ENCODE measurements around the gene RTN4.

Gene RTN4

DNA sequence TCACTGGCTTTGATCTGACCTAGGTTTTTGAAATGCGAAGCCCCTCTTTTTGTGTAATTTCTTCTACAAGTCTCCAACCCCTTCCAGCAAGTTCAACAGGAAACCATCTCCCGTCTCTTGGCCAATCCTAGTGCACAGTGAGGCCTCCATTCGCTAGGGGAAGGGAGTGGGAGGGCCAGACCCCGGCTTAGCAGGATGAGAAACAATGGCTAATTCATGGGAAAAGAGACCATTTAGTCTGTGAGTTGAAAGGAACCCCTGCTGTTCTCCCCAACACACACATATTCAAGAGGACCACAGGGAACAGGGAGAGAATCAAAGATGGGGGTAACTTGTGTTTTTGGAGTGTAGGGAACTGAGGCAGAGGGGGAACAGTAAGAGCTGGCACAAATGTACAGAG is 83.0 kb downstream of the RTN4 start:
- no peak for DNase-seq

DNA sequence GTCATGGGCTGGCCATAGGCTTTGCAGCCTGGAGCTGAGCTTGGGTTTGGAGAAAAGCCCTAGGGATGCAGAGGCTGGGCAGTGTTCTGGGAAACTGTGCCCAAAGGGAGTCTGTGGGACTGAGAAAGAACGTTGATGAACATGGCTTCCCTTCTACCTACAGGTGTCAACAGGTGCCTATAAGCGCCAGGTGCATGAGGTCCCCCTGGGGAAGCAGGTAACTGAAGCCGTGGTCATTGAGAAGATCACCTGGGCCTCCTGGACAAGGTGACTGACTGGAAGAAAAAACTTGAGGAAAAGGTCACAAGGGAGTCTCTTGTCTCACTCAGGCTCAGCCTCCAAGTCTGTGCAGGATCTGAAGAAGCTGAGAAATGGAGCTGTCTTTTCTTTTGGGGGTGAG is 83.4 kb downstream of the RTN4 start:
- no peak for DNase-seq

DNA sequence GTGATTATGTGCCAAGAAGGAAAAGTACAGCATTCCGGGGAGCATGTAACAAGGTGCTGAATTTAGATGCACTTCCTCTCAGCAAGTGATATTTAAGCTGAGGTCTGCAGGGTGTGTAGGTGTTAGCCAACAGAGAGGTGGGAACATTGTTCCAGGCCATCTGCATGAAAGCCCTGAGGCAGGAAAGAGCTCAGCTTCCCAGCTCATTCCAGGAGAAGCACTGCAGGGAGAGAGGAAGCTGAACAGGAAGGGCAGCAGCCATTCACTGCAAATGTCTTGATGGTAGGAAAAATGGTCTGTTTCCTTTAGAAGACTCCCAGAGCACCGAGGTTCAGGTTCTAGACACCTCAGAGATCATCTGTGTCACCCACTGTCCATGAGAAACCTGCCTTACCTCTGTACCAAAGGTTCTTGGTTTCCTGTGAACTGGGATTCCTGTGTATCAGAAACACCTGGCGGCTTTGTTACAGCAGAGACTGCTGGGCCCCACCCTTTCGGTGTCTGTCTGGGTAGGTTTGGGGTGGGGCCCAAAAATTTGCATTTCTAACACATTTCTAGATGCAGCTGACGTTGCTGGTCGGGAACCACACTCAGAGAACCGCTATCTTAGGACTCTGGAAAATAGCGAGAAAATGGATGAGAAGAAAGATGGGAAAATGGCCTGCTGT is 84.0 kb downstream of the RTN4 start:
- no peak for DNase-seq

DNA sequence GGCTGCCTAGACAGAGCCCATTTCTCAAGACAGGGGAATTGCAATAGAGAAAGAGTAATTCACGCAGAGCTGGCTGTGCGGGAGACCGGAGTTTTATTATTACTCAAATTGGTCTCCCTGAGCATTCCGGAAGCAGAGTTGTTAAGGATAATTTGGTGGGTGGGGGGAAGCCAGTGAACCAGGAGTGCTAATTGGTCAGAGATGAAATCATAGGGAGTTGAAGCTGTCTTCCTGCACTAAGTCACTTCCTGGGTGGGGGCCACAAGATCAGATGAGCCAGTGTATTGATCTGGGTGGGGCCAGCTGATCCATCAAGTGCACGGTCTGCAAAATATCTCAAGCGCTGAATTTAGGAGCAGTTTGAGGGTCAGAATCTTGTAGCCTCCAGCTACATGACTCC is 84.8 kb downstream of the RTN4 start:
- DNase-seq = no peak

DNA sequence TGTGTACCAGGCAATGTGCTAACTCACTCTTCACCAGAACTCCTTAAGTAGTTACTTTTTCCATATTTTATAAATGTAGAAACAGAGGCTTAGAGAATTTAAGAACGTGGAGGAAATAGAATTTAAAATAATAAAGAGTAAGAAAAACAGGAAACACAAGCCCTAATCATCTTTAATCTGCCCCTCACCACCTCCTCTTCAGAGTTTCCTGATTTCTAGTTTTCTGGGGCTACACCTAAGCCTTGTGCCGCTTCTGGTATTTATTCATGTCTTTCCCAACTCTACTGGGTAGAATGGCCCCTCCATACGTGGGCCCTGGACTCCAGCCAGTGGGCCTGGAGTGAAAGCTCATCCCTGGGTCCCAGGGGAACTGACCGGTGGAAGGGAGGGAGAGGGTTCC is 85.4 kb downstream of the RTN4 start:
- DNase-seq = no peak

DNA sequence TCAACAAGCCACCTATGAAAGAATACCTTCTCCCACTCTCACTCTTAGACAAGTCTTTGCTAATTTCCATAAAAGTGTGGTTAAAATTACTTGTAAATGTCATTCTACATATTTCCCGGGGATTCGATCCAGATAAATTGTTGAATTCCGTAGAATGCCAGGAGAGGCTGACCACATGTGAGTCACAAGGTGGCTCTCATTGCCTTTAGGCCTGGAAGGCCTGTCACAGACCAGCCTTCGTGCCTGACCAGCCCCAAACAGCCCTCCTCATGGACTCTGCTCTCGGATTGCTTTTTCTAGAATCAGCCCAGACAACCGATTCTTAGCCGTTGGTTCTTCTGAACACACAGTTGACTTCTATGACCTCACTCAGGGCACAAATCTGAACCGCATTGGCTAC is 86.0 kb downstream of the RTN4 start:
- DNase-seq = no peak

DNA sequence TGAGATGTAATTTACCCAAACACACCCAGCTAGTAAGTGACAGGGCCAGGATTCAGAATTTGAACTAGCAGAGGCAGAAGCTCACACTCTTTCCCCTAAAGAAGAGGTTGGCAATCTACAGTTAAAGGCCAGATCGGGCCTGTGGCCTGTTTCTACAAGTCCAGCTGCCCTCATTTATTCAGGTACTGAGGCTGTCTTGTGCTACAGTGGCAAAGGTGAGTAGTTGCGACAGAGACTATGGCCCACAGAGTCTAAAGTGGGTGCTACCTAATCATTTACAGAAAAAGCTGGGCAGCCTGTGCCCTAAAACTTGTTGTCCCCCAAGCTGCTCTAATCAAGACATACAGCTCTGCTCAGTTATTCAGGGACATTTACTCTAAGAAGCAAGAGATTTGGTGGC is 86.8 kb downstream of the RTN4 start:
- no peak for DNase-seq

DNA sequence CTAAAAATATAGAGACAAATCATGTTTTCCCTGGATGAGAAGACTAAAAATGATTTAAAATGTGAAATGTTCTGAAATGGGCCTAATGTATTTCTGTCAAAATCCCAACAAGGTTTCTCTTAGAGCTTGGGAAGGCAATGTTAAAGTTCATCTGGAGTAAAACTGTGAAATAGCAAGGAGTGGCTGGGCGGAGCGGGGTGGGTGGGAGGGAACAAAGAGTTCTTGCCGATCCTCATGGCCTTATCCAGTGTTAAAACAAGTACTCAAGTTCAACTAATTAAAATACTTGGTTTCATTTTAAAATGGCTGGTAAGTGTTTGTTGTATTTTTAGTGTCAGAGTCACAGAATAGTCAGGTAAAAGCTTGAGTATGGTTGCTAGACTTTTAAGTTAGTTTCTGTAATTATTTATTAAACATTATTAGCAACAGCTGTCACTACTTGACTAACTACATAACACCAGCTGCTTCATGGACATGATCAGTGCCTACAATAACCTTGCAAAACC is 87.3 kb downstream of the RTN4 start:
- DNase-seq = no peak

DNA sequence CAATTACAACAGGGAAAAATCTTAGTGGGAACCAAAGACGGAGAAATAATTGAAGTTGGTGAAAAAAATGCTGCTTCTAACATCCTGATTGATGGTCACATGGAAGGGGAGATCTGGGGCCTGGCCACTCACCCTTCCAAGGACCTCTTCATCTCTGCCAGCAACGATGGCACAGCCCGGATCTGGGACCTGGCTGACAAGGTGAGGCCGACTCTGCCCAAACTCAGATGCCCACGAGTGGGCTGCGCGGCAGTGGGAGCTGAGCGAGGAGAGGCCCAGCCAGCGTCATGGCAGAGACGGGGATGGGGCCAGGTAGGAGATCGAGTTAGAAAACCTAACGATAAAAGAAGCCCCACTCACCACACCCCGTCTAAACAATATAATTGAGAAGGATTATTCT is 87.7 kb downstream of the RTN4 start:
- no peak for DNase-seq

DNA sequence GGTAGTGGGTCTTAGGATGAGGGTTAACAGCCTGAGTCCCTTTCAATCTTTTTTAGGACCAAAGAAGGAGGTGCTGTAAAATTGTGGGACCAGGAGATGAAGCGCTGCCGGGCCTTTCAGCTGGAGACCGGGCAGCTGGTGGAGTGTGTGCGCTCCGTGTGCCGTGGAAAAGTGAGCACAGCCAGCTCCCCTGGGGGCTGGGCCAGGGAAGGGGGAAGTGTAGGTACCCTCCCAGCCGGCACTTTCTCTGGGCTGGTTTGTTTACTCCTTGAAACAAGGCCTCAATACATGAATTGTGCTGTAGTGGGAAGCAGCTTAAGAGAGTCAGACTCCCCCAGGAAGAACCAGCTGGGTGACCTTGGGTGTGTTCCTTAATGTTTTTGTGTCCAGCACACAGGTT is 90.1 kb downstream of the RTN4 start:
- no peak for DNase-seq

DNA sequence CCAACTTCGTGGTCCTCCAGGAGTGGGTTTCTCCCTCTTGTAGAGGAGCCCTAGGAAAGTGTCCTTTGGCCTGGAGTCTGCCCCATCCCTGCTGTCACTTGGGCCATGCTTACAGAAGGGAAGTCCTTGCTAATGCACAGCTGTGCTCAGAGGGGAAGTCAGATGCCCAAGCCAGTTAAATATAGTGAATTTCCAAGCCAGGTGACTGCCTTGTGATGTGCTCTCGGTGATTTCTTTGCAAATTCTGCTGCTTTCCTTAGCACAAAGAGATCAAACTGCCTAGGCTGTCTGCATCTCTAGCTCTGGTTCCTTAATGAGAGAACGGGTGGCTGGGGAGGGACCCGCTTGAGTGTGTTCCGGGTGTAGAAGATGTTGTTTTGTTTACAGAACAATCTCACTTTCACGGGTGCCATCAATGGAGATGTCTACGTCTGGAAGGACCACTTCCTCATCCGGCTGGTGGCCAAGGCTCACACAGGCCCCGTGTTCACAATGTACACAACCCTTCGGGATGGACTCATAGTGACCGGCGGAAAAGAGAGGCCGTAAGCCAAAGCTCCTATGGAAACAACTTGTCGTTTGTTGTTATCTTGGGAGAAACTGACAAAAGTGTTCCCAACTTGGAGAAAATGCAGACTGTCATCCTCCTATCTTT is 91.4 kb downstream of the RTN4 start:
- no peak for DNase-seq

DNA sequence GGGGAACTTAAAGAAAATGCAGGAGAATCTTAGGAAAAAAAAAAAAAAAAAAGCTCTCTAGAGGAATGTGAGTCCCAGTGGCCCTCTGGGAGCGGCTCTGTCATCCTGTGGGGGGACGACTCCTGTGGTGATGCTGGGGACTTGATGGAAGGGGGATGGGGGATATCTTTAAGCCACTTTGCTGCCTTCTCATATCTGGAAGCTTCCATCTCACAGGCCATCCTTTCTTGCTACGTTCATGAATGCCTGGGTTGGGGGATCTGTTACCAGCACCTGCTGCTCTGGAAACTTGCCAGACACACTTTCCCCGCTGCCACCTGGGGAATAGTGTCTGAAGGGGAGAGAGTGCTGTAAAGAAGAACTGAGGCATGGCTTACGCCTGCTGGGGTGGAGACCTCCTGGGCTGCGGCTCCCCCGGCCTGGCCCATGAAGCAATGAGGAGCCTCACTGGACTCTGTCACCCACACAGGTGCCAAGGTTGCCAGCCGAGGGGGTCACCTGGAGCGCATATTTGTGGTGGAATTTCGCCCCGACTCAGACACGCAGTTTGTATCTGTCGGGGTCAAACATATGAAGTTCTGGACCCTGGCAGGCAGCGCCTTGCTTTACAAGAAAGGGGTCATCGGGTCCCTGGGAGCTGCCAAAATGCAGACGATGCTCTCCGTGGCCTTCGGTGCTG is 92.8 kb downstream of the RTN4 start:
- no peak for DNase-seq

DNA sequence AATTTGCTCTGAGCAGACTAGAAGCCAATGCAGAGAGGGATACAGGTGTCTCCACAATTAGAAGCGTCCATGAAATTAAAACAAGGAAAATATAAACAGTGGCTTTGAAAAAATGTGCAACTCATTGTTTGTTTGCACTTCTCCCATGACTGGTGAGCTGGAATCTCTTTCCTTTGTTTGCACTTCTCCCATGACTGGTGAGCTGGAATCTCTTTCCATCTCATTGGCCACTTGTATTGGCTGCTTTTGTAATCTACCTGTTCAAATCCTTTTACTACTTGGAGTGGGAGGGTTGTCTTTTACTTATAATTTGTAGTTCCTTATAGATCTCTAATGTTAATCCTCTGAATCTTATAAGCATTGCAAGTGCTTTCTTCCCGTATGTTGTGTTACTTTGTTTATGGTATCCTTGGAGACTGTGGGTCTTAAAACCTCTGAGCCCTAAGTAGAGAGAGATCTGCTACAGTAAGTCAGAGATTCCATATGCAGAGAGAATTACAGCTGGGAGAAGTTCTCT is 94.1 kb downstream of the RTN4 start:
- DNase-seq = no peak

DNA sequence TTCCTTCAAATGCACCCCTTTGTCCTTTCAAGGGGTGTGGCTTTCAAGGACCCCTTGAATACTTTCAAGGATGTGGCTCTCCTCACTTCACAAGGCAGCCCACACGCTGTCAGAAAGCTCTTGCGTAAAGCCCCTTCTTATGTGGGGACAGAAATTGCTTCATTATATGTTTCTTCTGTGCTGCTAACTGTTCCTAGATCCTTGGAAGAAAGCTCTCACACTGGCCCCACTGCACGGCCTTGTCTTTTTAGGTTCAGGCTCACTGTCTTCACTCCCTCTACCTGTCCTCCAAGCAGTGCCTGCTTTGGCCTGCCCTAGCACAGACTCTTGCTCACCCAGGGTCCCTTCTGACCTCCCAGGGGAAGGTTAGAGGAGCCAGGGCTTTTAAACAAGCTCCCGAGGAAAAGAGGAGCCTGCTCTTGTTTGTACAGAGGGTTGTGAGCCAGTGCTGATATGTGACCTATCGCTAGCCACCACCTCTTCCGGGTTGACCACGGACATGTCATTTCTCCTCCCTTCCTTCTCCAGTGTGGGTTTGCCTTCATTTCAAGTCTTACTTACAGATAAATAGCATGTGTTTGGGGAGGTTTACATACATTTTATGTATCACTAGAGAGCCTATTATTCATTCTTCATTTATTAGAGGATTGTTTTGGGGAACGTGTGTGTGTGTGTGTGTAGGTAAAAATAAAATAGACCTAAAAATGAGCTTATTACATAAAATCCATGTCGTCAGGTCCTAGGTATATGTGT is 94.7 kb downstream of the RTN4 start:
- no peak for DNase-seq

DNA sequence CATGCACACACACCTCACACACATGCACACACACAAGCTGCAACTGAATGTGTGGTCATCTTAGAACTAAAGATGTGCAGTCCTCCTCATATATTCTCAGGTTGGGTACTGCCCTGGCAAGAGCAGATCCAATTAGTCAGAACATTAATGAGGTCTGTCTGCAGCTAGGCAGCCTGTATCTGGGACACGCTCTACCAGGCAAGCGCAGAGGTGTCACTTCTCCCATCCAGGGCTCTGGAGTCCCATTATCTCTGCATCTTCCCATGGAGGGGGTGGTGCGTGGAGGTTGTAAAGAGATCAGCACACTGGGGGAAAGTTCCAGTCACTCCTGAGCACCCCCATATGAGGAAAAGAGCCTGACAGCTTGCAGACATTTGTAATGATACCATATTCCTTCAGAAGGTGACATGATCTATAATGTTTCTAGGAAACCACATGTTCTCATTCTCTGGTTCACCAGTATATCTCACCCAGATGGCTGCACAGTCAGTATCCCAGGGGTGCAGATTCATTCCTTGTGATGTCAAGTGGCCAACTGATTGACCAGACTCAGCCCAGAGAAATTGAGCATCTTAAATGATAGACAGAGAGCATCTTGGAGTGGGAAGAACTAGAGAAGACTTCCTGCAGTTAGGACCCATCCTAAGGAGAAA is 95.4 kb downstream of the RTN4 start:
- no peak for DNase-seq

DNA sequence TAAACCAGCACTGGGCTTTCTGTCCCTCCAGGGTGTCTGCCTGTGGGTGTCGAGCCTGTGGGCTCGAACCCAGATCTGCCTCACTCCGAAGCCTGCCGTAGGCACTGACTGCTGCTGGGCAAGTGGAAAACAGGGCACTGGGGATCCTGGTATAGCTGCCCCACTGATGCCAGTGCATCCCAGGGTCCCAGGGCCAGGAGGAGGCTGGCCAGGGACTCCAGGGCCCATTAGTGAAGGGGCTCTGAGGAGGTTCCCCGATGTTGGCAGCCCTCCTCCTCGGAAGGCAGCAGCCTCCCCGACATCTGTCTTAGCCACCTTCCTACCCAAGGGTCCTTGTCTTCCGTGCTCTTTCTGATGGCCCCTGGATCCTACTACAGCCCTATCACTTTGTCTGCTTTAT is 96.1 kb downstream of the RTN4 start:
- no peak for DNase-seq

DNA sequence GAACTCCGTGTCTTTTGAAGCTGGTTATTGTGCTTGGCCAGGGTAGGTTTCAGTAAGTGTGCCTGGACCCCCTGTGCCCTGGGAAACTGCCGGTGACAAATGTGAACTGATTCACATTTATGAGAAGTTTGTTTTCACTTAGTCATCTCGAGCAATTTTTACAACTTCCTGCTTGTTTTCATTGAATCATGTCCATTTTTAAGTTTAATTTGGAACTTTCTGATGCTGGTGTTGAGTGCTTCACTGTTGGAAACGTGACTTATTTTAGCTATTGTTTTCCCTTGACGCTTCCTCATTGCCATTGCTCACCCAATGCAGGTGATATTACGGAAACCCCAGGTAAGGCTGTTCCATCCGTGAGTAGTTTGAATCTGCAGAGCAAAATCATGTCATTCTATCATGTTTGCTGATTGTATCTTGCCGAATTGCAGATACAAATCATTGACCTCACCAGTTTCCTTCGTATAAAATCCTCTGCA is 97.2 kb downstream of the RTN4 start:
- no peak for DNase-seq

DNA sequence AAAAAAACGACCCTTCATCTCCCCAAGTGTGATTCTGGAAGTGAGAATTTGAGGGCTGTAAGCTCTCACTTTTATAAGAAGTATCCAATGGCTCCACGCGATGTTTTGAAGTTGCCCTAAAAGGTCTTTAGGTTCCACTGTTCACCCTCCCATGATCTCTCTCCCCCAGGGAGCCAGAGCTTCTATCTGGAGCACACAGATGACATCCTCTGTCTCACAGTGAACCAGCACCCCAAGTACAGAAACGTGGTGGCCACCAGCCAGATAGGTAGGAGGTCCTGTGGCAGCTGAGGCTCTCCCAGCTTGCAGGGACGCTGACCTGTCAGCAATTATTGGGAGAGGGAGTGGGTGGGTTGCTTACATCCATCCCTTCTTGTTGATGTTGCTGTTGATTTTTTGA is 97.8 kb downstream of the RTN4 start:
- DNase-seq = no peak

DNA sequence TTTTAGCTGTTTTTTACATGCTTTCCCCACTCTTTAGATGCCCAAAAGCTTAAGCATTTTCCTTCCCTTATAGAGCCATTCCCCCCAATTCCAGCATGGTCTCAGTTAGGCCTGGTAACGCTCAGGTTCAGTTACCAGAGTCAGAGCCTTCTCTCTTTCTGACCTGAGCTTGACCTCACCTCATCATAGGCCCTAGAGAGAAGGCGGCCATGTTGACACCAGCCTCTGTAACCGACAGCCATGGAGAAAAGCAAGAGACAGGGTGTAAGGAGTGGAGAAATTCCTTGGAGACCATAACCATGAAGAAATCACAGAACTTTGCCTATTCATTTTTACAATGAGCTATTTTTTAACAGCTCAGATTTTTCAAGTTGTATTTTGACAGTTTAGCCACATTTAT is 99.4 kb downstream of the RTN4 start:
- no peak for DNase-seq

DNA sequence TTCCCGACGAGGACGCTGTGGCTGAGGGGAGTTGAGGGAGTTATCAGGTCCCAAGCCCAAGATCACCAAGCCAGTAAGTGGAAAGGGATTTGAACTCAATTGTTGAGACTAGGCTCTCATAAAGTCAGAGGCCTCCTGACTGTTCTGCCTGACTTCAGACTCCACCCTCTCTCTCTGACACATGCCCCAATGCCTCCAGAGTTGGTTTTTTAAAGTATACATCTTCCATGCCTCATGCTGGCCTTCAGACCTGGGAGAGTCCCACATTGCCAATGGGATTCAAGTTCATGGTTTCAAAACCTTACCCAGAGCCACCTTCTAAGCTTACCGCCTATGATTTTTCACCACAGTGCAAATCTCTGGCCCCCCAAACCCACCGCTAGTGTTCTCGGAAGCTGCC is 100.8 kb downstream of the RTN4 start:
- no peak for DNase-seq

DNA sequence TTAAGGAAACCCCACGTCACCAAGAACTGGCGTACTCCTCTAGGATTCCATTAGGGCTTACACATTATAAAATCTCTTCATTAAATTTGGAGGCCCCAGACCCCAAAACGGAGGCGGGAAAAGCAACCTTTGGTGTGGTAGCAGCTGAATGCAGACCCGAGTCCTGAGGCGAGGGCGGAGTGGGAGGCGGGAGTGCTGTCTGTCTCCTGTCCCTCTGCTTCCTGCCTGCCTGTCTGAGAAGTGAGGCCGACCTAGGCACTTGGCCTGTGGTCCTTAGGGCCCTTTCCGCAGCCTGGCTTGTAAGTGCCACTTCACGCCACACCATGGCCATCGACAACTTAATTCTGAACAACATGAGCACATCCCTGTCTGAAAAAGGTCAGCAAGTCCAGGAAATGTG is 102.1 kb downstream of the RTN4 start:
- DNase-seq = no peak

DNA sequence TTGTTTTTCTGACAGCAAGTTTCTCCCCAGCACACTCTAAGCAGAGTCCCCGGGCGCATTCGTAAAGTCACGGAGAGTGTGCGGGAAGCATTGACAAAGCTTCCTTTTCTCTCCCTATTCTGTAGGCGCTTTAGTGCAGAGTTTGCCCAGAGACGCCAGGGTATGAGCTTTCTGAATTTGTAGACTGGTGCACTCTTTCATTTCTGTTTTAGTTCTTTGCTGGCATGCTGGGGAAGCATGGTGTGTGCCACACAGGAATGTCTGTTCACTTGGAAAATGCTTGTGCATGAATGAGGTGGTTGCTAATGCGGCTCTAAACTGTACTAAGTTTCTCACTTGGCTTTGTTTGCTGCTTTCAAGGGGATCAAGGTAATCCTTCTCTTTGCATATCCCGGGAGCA is 102.6 kb downstream of the RTN4 start:
- DNase-seq = no peak

DNA sequence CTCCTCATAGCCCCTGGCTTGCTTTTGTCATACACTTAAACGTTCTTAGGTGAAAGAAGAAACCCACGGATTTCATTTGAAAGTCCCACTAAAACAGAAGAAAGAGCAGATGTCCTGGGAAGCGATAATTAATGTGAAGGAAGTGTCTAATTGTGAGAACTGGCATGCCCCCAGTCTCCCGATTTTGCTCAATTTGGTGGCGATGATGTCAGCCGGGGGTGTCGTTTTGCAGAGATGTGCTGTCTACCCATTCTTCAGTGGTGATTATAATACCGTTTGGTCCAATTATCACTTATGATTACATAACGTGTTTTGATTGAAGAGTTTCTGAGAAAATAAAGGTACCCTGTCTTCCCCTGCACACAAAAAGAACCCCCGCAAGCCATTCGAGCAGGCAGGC is 103.1 kb downstream of the RTN4 start:
- DNase-seq = no peak

Data from NCI-H2227 treated with DMSO at 0.1 percent for 48 hours (cell line).